Fibroblast of mammary gland (primary cell): ENCODE measurements around the gene E4F1.

Experiments used
- DNase-seq: peaks from one replicate; pipeline ENCODE4 v3.0.0-alpha.2; 2010; ENCODE audit warnings: low read depth
- H3K4me3 ChIP-seq: 2 replicates; pipeline ENCODE4 v1.5.1; 2011; ENCODE audit warnings: low read depth, mild to moderate bottlenecking, low read length, moderate library complexity; ENCODE audit not compliant: control insufficient read depth
- TF ChIP-seq, protein P1 (sequence below): conservative IDR thresholded peaks from 2 replicates; pipeline ENCODE4 v1.5.1; 2011; ENCODE audit warnings: low read depth, low read length, inconsistent platforms; ENCODE audit not compliant: control insufficient read depth, insufficient read depth

E4F1 gene

GRCh38 chr16:2216330-2216729 is 7.1 kb upstream of the E4F1 start:
- TF ChIP-seq, protein P1, sequence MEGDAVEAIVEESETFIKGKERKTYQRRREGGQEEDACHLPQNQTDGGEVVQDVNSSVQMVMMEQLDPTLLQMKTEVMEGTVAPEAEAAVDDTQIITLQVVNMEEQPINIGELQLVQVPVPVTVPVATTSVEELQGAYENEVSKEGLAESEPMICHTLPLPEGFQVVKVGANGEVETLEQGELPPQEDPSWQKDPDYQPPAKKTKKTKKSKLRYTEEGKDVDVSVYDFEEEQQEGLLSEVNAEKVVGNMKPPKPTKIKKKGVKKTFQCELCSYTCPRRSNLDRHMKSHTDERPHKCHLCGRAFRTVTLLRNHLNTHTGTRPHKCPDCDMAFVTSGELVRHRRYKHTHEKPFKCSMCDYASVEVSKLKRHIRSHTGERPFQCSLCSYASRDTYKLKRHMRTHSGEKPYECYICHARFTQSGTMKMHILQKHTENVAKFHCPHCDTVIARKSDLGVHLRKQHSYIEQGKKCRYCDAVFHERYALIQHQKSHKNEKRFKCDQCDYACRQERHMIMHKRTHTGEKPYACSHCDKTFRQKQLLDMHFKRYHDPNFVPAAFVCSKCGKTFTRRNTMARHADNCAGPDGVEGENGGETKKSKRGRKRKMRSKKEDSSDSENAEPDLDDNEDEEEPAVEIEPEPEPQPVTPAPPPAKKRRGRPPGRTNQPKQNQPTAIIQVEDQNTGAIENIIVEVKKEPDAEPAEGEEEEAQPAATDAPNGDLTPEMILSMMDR = no peak
- H3K4me3 ChIP-seq = no peak overlapping the region
- DNase-seq = no peak

DNA sequence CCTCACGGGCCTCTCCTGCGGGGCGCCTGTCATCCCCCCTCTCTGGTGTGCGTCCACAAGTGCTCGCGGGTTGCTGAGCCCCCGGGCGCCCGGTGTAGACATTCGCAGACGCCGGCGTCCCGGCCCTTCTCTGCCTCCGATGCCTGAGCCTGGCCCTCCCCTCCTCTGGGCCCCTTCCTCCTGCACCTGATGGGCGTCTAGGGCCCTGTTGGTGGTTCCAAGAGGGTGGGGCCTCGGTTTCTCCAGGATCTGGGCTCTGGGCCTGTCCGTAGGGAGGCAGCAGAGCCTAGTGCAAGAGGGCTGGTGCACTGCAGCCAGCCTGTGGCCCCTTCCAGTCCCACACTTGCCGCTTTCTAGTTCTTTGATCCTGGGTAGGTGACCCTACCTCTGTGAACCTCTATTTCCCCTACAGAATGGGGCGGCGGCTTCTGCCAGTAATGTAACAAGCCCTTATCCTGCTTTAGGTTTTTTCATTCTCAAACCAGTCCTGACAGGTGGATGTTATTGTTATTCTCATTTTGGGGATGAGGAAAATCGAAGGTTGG is 623 bp downstream of the E4F1 start:
- TF ChIP-seq, protein P1 = peak; percentile 16
- peak overlapping the region; percentile 82 for H3K4me3 ChIP-seq
- peak; percentile 56 for DNase-seq

DNA sequence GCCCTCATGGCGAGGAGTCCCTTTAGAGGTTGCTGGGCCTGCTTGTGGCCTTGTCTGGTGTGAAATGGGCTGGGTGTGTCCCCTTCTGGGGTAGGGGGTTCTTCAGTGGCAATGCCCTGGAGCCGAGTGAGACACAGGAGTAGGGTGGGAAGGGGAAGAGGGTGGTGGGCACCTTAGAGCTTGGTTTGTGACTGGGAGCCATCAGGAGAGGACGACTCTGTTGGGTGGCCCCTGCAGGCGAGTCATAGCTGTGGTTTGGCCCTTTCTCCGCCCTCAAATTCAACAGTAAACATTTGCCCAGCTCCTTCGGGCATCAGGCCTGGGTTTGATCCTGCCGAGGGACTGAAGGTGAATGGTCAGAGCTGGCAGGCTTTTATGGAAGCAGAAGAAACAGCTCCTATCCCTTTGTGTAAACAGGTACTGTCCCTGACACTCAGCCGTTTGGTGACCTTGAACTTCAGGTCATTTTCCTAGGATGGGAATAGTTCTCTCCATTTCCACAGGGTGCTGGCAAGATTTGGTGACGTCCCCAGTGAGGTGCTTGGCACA is 2.9 kb downstream of the E4F1 start:
- TF ChIP-seq, protein P1 = no peak
- no peak for DNase-seq
- no peak overlapping the region for H3K4me3 ChIP-seq

DNA sequence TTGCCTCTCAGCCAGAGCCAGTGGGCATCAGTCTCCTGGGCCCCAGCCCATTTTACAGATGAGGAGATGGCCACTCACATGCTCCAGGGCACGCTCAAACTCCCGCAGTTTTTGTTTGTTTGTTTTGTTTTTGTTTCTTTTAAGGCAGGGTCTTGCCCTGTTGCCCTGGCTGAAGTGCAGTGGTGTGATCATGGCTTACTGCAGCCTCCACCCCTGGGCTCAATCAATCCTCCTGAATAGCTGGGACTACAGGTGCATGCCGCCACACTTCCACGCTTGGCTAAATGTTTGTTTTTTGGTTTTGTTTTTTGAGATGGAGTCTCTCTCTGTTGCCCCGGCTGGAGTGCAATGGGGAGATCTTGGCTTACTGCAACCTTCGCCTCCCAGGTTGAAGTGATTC is 3.5 kb downstream of the E4F1 start:
- TF ChIP-seq, protein P1 = no peak
- H3K4me3 ChIP-seq = no peak overlapping the region
- no peak for DNase-seq

DNA sequence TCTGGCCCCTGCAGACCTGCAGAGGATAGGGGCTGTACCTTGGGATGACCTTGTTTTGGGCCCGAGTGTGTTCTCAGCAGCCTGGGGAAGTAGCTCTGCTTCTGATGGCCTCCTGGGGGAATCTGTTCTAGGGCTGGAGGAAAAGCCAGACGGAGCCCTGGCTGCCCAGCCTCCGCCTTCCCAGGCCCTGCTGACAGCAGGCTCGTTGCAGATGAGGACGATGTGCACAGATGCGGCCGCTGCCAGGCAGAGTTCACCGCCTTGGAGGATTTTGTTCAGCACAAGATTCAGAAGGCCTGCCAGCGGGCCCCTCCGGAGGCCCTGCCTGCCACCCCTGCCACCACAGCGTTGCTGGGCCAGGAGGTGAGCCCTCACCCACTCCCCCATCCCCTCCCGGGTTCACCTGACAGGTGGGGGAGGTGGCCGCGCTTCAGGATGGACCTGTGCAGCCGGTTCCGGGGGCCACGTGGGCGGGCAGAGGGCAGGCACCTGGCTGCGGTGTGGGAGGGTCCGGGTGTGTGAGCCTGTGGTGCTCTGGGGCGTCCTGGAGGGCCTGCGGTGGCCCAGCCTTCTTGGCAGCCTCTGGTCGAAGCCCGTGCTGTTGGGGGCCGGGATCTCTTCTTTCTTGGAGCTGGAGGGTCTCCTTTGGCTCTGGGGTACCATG is 4.9 kb downstream of the E4F1 start:
- TF ChIP-seq, protein P1 = no peak

DNA sequence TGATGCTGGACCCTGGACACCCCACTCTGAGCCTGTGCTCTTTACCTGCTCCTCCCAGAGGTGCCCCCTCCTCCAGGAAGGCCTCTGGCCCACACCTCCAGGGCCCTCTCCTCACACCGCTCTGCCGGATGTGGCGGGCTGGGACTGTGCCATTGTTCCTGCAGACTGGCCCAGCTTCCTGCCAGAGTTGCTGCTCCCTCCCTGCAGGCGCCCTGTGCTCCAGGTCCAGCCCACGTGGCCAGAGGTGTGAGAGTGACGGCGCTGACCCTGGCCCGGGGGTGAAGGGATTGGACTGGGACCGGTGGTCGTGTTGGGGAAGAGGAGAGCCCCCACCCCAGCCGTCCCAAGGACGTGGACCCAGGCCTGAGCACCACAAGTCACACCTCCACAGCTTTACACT is 5.7 kb downstream of the E4F1 start:
- H3K4me3 ChIP-seq = no peak overlapping the region
- TF ChIP-seq, protein P1 = no peak
- DNase-seq = no peak

More for the DNA sequence above, 4.9 kb downstream of the E4F1 start:
- no peak for DNase-seq
- no peak overlapping the region for H3K4me3 ChIP-seq
